GM12875 (cell line): ENCODE data around the gene CNTN5.

ENCODE experiments used
- H3K4me3 ChIP-seq: one replicate; pipeline ENCODE4 v1.5.1; 2011; ENCODE audit warnings: low read depth, low read length, control low read depth
- TF ChIP-seq, protein P1 (sequence below): IDR thresholded peaks from 2 replicates; pipeline ENCODE4 v1.5.1; 2011; ENCODE audit warnings: low read depth, mild to moderate bottlenecking, control low read depth, inconsistent platforms, low read length, moderate library complexity, borderline replicate concordance; ENCODE audit not compliant: insufficient read depth

CNTN5 gene

DNA sequence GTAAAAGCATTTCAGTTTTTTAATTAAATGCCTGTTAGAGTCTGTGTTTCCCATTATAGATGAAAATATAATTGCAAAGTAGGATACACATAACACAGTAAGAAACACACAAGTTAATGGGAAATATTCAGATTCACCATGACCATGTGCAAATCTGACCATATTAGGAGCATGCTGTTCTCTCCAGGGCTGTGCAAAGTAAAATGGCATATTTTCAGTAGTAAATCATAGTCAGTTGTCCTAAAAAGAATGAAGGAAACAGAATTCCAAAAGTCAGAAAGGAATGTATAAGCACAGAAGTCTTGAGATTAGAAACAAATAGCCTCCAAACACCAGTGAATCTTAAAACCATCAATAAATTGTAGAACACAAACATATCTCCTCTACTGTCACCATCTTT lies 44.4 kb downstream of the CNTN5 start:
- no peak overlapping the region for H3K4me3 ChIP-seq
- TF ChIP-seq, protein P1, sequence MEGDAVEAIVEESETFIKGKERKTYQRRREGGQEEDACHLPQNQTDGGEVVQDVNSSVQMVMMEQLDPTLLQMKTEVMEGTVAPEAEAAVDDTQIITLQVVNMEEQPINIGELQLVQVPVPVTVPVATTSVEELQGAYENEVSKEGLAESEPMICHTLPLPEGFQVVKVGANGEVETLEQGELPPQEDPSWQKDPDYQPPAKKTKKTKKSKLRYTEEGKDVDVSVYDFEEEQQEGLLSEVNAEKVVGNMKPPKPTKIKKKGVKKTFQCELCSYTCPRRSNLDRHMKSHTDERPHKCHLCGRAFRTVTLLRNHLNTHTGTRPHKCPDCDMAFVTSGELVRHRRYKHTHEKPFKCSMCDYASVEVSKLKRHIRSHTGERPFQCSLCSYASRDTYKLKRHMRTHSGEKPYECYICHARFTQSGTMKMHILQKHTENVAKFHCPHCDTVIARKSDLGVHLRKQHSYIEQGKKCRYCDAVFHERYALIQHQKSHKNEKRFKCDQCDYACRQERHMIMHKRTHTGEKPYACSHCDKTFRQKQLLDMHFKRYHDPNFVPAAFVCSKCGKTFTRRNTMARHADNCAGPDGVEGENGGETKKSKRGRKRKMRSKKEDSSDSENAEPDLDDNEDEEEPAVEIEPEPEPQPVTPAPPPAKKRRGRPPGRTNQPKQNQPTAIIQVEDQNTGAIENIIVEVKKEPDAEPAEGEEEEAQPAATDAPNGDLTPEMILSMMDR: no peak

DNA sequence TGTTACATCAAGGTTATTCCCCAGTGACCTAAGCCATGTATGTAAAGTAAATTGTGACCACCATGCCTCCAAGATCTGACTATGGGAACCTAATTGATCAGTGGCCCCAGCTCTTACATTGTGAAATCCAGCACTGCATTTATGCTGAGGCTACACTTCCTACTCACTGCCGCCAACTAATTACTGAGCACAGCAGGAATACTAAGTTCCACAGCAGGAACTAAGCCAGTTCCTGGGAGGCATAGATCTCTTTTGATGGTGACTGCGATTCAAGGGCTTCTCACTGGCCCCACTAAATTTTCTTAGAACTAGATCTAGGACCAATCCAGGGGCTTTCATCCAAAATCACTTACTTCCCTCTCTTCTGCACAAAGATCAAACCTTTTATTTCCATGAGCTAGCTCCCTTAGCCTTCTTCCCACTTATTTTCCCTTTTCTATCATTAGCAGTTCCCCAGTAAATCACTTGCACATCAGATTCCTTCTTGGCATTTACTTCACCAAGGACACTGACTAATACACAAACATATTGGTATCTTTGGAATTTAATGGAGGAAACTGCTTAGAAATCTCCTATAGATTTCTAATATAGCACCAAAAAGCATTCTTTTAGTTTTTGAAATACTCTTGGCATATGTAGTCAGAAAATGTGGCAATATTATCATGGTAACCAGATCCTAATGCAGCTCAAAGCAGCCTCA lies 46.0 kb downstream of the CNTN5 start:
- TF ChIP-seq, protein P1: no peak
- no peak overlapping the region for H3K4me3 ChIP-seq

DNA sequence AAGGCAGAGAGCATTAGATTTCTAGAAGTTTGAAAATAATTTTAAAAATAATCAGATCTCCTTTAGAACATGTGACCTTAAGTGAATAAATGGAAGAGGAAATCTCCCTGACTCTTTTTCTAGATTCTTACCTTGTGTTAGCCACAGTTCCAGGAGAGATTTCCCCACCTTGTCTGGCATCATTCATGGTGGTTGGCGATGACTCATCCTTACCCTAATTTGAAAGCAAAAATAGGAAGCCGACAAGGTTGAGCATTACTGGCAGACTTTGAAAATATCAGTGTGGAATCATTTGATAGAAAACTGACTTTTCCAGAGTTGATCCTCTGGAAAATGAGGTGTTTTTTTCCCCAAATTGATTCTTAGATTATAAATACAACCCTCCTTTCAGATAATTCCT lies 48.1 kb downstream of the CNTN5 start:
- TF ChIP-seq, protein P1: no peak
- no peak overlapping the region for H3K4me3 ChIP-seq

DNA sequence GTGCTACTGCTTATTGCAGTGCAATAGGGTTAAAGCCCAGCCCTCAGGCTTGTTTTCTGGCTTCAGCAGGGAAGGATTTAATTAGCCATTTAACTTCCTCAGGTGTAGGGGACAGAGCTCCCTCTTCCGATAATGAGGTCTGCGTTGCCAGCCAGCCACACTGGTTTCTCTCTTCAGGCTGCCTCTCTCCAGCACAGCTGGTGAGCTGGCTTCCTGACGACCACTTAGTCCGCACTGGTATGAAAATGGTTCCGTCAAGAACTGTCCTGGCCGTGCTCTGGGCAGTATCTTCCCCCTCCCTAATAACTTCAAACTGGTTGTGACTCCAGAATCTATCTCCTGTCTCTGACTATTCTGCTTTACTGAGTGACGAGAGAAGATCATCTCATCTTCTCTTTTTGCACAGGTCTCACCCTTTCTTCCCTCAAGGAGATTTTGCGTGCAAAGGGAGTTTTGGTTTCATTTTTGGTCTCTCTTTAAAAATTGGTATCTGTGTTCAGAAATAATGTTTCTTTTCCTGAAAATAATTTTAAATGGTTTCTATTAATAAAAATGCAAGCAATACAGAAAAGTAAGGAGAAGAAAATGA lies 49.2 kb downstream of the CNTN5 start:
- TF ChIP-seq, protein P1: no peak
- H3K4me3 ChIP-seq: peak overlapping the region; percentile 28

DNA sequence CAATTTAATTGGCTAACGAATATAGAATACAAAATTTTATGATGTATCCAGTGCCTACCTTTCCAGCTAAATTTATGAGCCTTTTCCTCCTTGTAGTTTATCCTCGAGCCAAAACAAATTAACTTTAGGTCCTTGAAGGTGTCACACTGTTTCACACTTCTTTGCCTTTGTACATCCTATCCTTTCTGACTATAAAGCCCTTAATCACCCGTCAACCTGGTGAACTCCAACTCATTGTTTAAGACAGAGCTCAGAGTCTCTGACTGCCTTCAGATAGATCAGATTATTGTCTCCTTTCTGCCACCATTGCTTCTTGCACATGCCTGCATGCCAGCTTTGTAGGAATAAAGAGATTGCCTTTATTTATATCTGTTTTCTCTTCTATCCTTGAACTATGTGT lies 58.8 kb downstream of the CNTN5 start:
- no peak overlapping the region for H3K4me3 ChIP-seq
- TF ChIP-seq, protein P1: no peak

DNA sequence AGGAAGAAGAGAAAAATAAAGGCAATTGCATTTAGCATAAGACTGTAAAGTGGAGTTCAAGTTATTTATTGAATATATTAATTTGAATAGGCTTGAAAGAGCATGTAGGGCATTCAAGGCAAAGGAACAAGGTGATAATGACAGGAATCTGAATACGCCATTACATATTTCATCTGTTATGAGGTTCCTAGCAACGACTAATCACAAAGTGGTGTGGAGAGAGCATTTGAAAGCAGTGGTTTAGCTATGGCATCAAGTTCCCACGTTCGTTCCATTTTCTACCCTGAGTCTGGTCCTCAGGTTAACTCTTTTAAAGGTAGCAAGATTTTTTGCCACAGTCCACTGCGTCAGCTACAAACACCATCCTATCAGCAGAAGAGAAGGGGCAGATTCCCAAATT lies 59.4 kb downstream of the CNTN5 start:
- no peak overlapping the region for H3K4me3 ChIP-seq
- TF ChIP-seq, protein P1: no peak

DNA sequence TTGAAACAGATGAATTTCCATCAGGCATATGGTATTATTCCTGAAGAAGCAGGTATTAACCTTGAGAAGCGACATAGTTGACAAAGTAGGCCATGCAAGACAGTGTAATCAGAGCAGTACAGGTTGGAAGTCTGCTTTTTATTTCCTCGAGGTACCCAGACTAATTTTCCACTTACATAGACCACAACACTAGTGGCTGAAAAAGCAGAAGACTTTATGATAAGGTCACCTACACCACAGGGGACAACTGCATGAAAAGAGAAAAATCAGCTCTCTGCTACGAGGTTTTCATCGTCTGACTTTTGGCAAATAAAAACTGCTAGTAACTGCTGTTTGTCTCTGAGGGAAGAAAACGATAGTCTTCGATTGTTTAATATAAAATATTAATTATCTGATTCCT lies 77.5 kb downstream of the CNTN5 start:
- H3K4me3 ChIP-seq: no peak overlapping the region
- TF ChIP-seq, protein P1: no peak
